Brain pericyte (primary cell): ENCODE data around the gene NOTCH1.
A peak's percentile ranks its signal among the peaks of the same experiment; 100 is the strongest.

ENCODE experiments used
- DNase-seq: peaks from one replicate; pipeline ENCODE4 v3.0.0-alpha.2; 2012; ENCODE audit warnings: low read depth, low spot score

NOTCH1 gene

GRCh38 chr9:136485049-136486045, 60.5 kb downstream of the NOTCH1 start:
- no peak for DNase-seq

GRCh38 chr9:136484153-136485048, 61.4 kb downstream of the NOTCH1 start:
- no peak for DNase-seq

GRCh38 chr9:136483589-136484152, 62.2 kb downstream of the NOTCH1 start:
- peak; percentile 60 for DNase-seq

- peak; percentile 94 for DNase-seq
These were observed 62.9 kb downstream of the NOTCH1 start, which contains the start of gene SEC16A for GRCh38 chr9:136482793-136483588. Gene SEC16A, minus strand, starts transcription at chr9:136483040. Its CDS starts 5,425 bp downstream, at chr9:136477615.

GRCh38 chr9:136482046-136482792, 63.6 kb downstream of the NOTCH1 start:
- DNase-seq: no peak

GRCh38 chr9:136481558-136481957, 64.3 kb downstream of the NOTCH1 start:
- DNase-seq: no peak

- no peak for DNase-seq
These were observed 69.3 kb downstream of the NOTCH1 start for GRCh38 chr9:136476369-136477150.

- DNase-seq: no peak
These were observed 70.6 kb downstream of the NOTCH1 start for GRCh38 chr9:136474974-136475865.

GRCh38 chr9:136474021-136474640, 71.7 kb downstream of the NOTCH1 start:
- no peak for DNase-seq

- no peak for DNase-seq
These were observed 72.5 kb downstream of the NOTCH1 start for GRCh38 chr9:136473354-136473721.

- DNase-seq: no peak
These were observed 73.1 kb downstream of the NOTCH1 start for GRCh38 chr9:136472640-136473353.

GRCh38 chr9:136471802-136472487, 73.9 kb downstream of the NOTCH1 start:
- DNase-seq: no peak

- DNase-seq: no peak
These were observed 74.9 kb downstream of the NOTCH1 start for GRCh38 chr9:136470792-136471469.

GRCh38 chr9:136470356-136470755, 75.5 kb downstream of the NOTCH1 start:
- no peak for DNase-seq

GRCh38 chr9:136467766-136468165, 78.1 kb downstream of the NOTCH1 start:
- no peak for DNase-seq

- DNase-seq: no peak
These were observed 79.7 kb downstream of the NOTCH1 start for GRCh38 chr9:136466155-136466541.
